CD14-positive monocyte (primary cell): ENCODE measurements around the gene AQP2. TPM values are rescaled to one million over a fixed set of nuclear protein-coding genes. Genes with fewer than 3 reads are reported as not detected.

Source experiments
- DNase-seq, 3 donors: peaks; one replicate each; pipeline ENCODE4 v3.0.0-alpha.2; 2011 to 2022
- H2AFZ ChIP-seq: 2 replicates; pipeline ENCODE4 v1.6.0; 2012; ENCODE audit warnings: mild to moderate bottlenecking, low read depth, low read length, inconsistent platforms; ENCODE audit not compliant: insufficient read depth, poor library complexity, severe bottlenecking
- H3K27ac ChIP-seq, 2 donors: 1 replicate in 1 of 2; 2 replicates in 1 of 2; pipeline ENCODE4 v1.5.1; 2012 to 2013; ENCODE audit warnings: low read length in 2 of 2, control low read depth in 1 of 2, inconsistent platforms in 1 of 2, low read depth in 1 of 2, mild to moderate bottlenecking in 1 of 2
- H3K27me3 ChIP-seq, 2 donors: one replicate each; pipeline versions ENCODE4 v1.6.0 to v1.6.1; 2011 to 2013; ENCODE audit warnings: low read length in 2 of 2; ENCODE audit not compliant: control insufficient read depth in 2 of 2, insufficient read depth in 2 of 2
- H3K36me3 ChIP-seq, 2 donors: replicated peaks in 1 of 2; 1 replicate in 1 of 2; 2 replicates in 1 of 2; pipeline versions ENCODE4 v1.5.1 to v1.6.1; 2012 to 2013; ENCODE audit warnings: low read length in 2 of 2, control low read depth in 1 of 2, inconsistent platforms in 1 of 2, mild to moderate bottlenecking in 1 of 2; ENCODE audit not compliant: insufficient read depth in 2 of 2, control insufficient read depth in 1 of 2
- H3K4me1 ChIP-seq, 2 donors: 1 replicate in 1 of 2; 2 replicates in 1 of 2; pipeline versions ENCODE4 v1.5.1 to v1.6.1; 2012 to 2013; ENCODE audit warnings: low read length in 2 of 2, control low read depth in 1 of 2, inconsistent platforms in 1 of 2, mild to moderate bottlenecking in 1 of 2, moderate library complexity in 1 of 2; ENCODE audit not compliant: insufficient read depth in 2 of 2, control insufficient read depth in 1 of 2
- H3K4me2 ChIP-seq: replicated peaks from 2 replicates; pipeline ENCODE3; 2012; ENCODE audit warnings: low read length, moderate library complexity, mild to moderate bottlenecking; ENCODE audit not compliant: poor library complexity, severe bottlenecking; ENCODE audit errors: extremely low read depth
- H3K4me3 ChIP-seq, 3 experiments: fragments of 200-600 bp in 1 of 3; sonication (generic) in 1 of 3; replicated peaks in 1 of 3; 1 replicate in 2 of 3; 2 replicates in 1 of 3; pipeline ENCODE4 v1.5.1; 2011 to 2013; ENCODE audit warnings: low read length in 3 of 3, mild to moderate bottlenecking in 3 of 3, control low read depth in 2 of 3, low read depth in 2 of 3, inconsistent platforms in 1 of 3, moderate library complexity in 1 of 3
- H3K79me2 ChIP-seq: 2 replicates; pipeline ENCODE4 v1.6.0; 2012; ENCODE audit warnings: mild to moderate bottlenecking, control low read depth, inconsistent platforms, low read length, moderate library complexity; ENCODE audit not compliant: insufficient read depth
- H3K9ac ChIP-seq: 2 replicates; pipeline ENCODE4 v1.6.0; 2017; ENCODE audit warnings: low read length, mild to moderate bottlenecking; ENCODE audit not compliant: insufficient read depth, poor library complexity, severe bottlenecking
- H3K9me3 ChIP-seq, 2 donors: replicated peaks in 1 of 2; 1 replicate in 1 of 2; 2 replicates in 1 of 2; pipeline versions ENCODE4 v1.5.1 to v1.6.1; 2012 to 2013; ENCODE audit warnings: low read length in 2 of 2, control low read depth in 1 of 2; ENCODE audit not compliant: control insufficient read depth in 1 of 2, insufficient read depth in 1 of 2
- H4K20me1 ChIP-seq: 2 replicates; pipeline ENCODE4 v1.6.0; 2012; ENCODE audit warnings: mild to moderate bottlenecking, low read length, control low read depth, moderate library complexity; ENCODE audit not compliant: insufficient read depth
- H3K27ac Mint-ChIP-seq, 7 donors: one replicate each; pipeline ENCODE4 v1.8.0; 2020; ENCODE audit warnings: mild to moderate bottlenecking in 7 of 7, mixed read lengths in 7 of 7, moderate library complexity in 6 of 7, inconsistent platforms in 2 of 7
- H3K27me3 Mint-ChIP-seq, 3 donors: one replicate each; pipeline ENCODE4 v1.8.0; 2021 to 2022; ENCODE audit warnings: low read depth in 3 of 3, mild to moderate bottlenecking in 3 of 3, mixed read lengths in 3 of 3, moderate library complexity in 3 of 3, inconsistent platforms in 1 of 3
- H3K36me3 Mint-ChIP-seq, 2 donors: one replicate each; pipeline ENCODE4 v1.8.0; 2020; ENCODE audit warnings: mixed read lengths in 2 of 2, inconsistent platforms in 1 of 2, mild to moderate bottlenecking in 1 of 2
- H3K4me1 Mint-ChIP-seq: one replicate; pipeline ENCODE4 v1.8.0; 2020; ENCODE audit warnings: mild to moderate bottlenecking, mixed read lengths
- H3K4me3 Mint-ChIP-seq, 2 donors: one replicate each; pipeline ENCODE4 v1.8.0; 2020; ENCODE audit warnings: mild to moderate bottlenecking in 2 of 2, mixed read lengths in 2 of 2, moderate library complexity in 1 of 2
- H3K9me3 Mint-ChIP-seq, 7 donors: one replicate each; pipeline ENCODE4 v1.8.0; 2020 to 2022; ENCODE audit warnings: mixed read lengths in 7 of 7, mild to moderate bottlenecking in 6 of 7, moderate library complexity in 6 of 7, inconsistent platforms in 2 of 7
- WGBS: methylation state at CpG from one replicate; pipeline ENCODE4 v1.1.5; 2013; ENCODE audit warnings: missing lambda C conversion rate; ENCODE audit not compliant: insufficient coverage; 5-methylcytosine and 5-hydroxymethylcytosine counted together
- intact Hi-C, 2 donors: fragments of 100-400 bp; cut with micrococcal nuclease; formaldehyde crosslinking; loops; one replicate each; pipeline versions ENCODE4 v1.15.0 to v1.15.1; 2023
- polyA plus RNA-seq, 3 donors: library from polyadenylated mRNA; depleted of rRNA in 1 of 3; unstranded in 2 of 3; stranded (reverse) in 1 of 3; fragments of 300-500 nt in 2 of 3; fragments of >200 nt in 1 of 3; fragmentation: Illumina TruSeq in 2 of 3; gene quantifications; 1 replicate in 2 of 3; 2 replicates in 1 of 3; pipeline ENCODE4 v1.2.3, GENCODE V29; 2012 to 2021
- TF ChIP-seq, protein P1 (sequence below): fragments of 200-600 bp; IDR thresholded peaks from one replicate; pipeline ENCODE4 v1.8.0; 2022; ENCODE audit warnings: antibody characterized with exemption, mild to moderate bottlenecking

The AQP2 gene
- polyA plus RNA-seq, 3 donors = not detected

DNA sequence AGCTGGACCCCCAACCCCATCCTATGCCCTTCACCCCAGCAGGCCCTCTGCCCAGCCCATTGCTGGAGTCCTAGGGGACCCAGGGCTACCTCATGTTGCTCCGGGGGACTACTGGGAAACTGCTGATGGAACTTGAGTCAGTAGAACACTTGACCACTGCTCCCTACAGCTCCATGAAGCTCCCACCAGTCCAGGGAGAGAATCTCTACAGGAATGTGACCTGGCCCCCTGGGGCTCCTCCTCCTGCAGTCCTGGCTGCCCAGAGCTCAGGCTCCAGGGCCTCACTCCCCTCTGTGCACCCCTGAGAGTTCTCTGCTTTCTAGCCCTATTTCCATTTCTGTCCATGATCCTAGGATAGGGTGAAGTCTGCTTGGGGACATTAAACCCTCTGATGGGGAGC, 10.8 kb upstream of the AQP2 start:
- no peak overlapping the region for H3K4me3 Mint-ChIP-seq
- WGBS = 75% methylated on average over 1 of the region's 1 CpG
- Histone ChIP-seq H3K4me1 (peaks cover 4 to 9% of the 10 kb centered on the region in 2 donors), H3K4me2 (no peak overlapping the region), H3K36me3 (no peaks in the 10 kb centered on the region), H3K79me2 (no peaks in the 10 kb centered on the region), H4K20me1 (no peaks in the 10 kb centered on the region), H2AFZ (no peak overlapping the region), H3K4me3 (no peak overlapping the region), H3K27ac (no peak overlapping the region), H3K27me3 (peaks cover 0 to 19% of the 10 kb centered on the region in 2 donors), H3K9ac (no peak overlapping the region), H3K9me3 (no peaks in the 10 kb centered on the region)
- TF ChIP-seq, protein P1, sequence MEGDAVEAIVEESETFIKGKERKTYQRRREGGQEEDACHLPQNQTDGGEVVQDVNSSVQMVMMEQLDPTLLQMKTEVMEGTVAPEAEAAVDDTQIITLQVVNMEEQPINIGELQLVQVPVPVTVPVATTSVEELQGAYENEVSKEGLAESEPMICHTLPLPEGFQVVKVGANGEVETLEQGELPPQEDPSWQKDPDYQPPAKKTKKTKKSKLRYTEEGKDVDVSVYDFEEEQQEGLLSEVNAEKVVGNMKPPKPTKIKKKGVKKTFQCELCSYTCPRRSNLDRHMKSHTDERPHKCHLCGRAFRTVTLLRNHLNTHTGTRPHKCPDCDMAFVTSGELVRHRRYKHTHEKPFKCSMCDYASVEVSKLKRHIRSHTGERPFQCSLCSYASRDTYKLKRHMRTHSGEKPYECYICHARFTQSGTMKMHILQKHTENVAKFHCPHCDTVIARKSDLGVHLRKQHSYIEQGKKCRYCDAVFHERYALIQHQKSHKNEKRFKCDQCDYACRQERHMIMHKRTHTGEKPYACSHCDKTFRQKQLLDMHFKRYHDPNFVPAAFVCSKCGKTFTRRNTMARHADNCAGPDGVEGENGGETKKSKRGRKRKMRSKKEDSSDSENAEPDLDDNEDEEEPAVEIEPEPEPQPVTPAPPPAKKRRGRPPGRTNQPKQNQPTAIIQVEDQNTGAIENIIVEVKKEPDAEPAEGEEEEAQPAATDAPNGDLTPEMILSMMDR = no peak
- no peaks in the 10 kb centered on the region for H3K36me3 Mint-ChIP-seq
- no peak overlapping the region for H3K27ac Mint-ChIP-seq
- peaks cover 8 to 34% (median 19%) of the 10 kb centered on the region in 3 donors for H3K27me3 Mint-ChIP-seq
- intact Hi-C loops = no loop called here
- H3K9me3 Mint-ChIP-seq = peaks cover 0 to 1% (median 0%) of the 10 kb centered on the region in 7 donors
- DNase-seq = no peak
- peaks cover 16% of the 10 kb centered on the region for H3K4me1 Mint-ChIP-seq

GRCh38 chr12:49941556-49942511, 8.7 kb upstream of the AQP2 start:
- H3K4me1 ChIP-seq = peaks cover 12 to 17% of the 10 kb centered on the region in 2 donors

More at GRCh38 chr12:49941556-49942511, 8.7 kb upstream of the AQP2 start:
- Histone ChIP-seq H3K9ac (no peak overlapping the region), H4K20me1 (no peaks in the 10 kb centered on the region), H2AFZ (no peak overlapping the region), H3K4me2 (no peak overlapping the region), H3K9me3 (no peaks in the 10 kb centered on the region), H3K27me3 (peaks cover 0 to 34% of the 10 kb centered on the region in 2 donors), H3K79me2 (no peaks in the 10 kb centered on the region), H3K27ac (no peak overlapping the region), H3K36me3 (no peaks in the 10 kb centered on the region), H3K4me3 (no peak overlapping the region)
- H3K27ac Mint-ChIP-seq = no peak overlapping the region
- intact Hi-C loops = no loop called here
- DNase-seq = no peak
- peaks cover 24 to 48% (median 34%) of the 10 kb centered on the region in 3 donors for H3K27me3 Mint-ChIP-seq
- no peak overlapping the region for H3K4me3 Mint-ChIP-seq
- no peaks in the 10 kb centered on the region for H3K36me3 Mint-ChIP-seq
- peaks cover 28% of the 10 kb centered on the region for H3K4me1 Mint-ChIP-seq
- 86% methylated on average over 8 of the region's 13 CpGs for WGBS
- TF ChIP-seq, protein P1 = no peak
- peaks cover 0 to 2% (median 0%) of the 10 kb centered on the region in 7 donors for H3K9me3 Mint-ChIP-seq
